Brain microvascular endothelial cell (primary cell): ENCODE measurements around the gene RBMXL3.

Source experiments
- DNase-seq: peaks from one replicate; pipeline ENCODE4 v3.0.0-alpha.2; 2020
- H3K27ac ChIP-seq: fragments of 250-450 bp; sonication (Bioruptor Pico); 2 replicates; pipeline ENCODE4 v1.5.1; 2020; ENCODE audit warnings: mild to moderate bottlenecking, moderate library complexity
- H3K27me3 ChIP-seq: fragments of 250-450 bp; sonication (Bioruptor Pico); replicated peaks from 2 replicates; pipeline ENCODE4 v1.5.1; 2020; ENCODE audit warnings: mild to moderate bottlenecking
- H3K36me3 ChIP-seq: fragments of 250-450 bp; sonication (Bioruptor Pico); replicated peaks from 2 replicates; pipeline ENCODE4 v1.5.1; 2020; ENCODE audit warnings: mild to moderate bottlenecking
- H3K4me3 ChIP-seq: 2 replicates; pipeline ENCODE4 v1.5.1; 2011; ENCODE audit warnings: low read depth, mild to moderate bottlenecking, control low read depth, low read length, moderate library complexity
- in situ Hi-C: cut with HindIII; loops from 2 replicates; pipeline ENCODE4 v1.10.0; 2017; ENCODE audit warnings: low sequenced_read_pairs, low pct_ligation_motif_present
- TF ChIP-seq, protein P1 (sequence below): IDR thresholded peaks from 2 replicates; pipeline ENCODE4 v1.5.1; 2011; ENCODE audit warnings: low read depth, mild to moderate bottlenecking, moderate library complexity, low read length, control low read depth, inconsistent platforms; ENCODE audit errors: missing control alignments

RBMXL3 gene

DNA sequence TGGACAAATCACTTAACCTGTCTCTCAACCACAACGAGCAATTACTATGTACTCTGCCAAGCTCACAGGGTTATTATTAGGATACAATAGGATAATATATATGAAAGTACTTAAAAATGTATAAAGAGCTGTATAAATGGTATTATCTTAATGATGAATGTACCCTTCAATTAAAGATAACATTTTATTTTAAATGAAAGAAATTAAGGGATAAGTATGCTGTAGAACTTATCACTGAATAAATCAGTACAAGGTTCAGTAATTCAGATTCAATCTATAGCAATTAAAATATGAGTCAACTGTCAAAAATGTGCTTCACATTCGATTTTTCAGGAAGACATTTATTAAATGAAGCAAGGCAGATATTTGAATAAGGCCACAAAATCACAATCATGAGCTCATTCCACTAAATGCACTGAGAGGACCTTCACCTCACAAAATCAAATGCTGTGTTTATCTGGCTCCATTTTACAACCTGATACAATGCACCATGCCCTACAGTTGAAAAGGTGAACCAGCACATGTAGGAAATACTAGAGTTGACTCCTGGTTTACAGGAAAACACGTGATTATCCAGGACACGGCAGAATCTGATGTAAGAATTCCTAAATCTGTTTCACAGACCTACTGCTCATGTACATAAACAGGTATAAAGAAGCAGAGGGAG lies 40.3 kb downstream of the RBMXL3 start:
- TF ChIP-seq, protein P1, sequence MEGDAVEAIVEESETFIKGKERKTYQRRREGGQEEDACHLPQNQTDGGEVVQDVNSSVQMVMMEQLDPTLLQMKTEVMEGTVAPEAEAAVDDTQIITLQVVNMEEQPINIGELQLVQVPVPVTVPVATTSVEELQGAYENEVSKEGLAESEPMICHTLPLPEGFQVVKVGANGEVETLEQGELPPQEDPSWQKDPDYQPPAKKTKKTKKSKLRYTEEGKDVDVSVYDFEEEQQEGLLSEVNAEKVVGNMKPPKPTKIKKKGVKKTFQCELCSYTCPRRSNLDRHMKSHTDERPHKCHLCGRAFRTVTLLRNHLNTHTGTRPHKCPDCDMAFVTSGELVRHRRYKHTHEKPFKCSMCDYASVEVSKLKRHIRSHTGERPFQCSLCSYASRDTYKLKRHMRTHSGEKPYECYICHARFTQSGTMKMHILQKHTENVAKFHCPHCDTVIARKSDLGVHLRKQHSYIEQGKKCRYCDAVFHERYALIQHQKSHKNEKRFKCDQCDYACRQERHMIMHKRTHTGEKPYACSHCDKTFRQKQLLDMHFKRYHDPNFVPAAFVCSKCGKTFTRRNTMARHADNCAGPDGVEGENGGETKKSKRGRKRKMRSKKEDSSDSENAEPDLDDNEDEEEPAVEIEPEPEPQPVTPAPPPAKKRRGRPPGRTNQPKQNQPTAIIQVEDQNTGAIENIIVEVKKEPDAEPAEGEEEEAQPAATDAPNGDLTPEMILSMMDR = no peak
- Histone ChIP-seq H3K4me3 (no peak overlapping the region), H3K27ac (no peak overlapping the region), H3K27me3 (peaks cover 2% of the 10 kb centered on the region), H3K36me3 (no peaks in the 10 kb centered on the region)
- in situ Hi-C loops = no loop called here
- DNase-seq = no peak

DNA sequence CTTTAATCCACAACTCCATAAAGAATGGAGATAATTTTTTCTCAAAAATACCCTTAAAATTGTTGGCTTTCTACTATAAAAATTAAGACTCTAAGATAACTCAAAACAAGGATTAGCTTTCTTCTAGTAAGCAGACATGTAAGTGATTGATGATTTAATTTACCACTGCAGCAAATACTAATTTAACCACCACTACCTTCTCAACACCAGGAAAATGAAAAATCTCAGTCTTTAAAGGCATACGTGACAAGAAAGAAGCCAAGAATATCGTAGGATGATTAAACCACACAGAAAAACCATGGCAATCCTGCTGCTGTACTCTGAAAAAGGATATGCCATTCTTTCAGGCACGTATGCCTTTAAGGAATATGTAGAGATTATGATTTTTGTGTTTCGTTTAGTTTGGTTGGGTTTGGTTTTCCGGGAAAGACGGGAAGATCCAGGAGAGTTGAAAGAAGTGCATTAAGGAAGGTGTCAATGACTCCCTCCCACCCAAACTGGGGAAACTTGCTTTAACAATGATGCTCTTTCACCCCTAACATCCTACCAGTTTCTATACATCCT lies 43.8 kb downstream of the RBMXL3 start:
- in situ Hi-C loops = no loop called here
- peak overlapping the region; percentile 70 for H3K4me3 ChIP-seq
- H3K27me3 ChIP-seq = peaks cover 2% of the 10 kb centered on the region
- TF ChIP-seq, protein P1 = no peak
- H3K36me3 ChIP-seq = no peaks in the 10 kb centered on the region
- no peak overlapping the region for H3K27ac ChIP-seq
- no peak for DNase-seq

DNA sequence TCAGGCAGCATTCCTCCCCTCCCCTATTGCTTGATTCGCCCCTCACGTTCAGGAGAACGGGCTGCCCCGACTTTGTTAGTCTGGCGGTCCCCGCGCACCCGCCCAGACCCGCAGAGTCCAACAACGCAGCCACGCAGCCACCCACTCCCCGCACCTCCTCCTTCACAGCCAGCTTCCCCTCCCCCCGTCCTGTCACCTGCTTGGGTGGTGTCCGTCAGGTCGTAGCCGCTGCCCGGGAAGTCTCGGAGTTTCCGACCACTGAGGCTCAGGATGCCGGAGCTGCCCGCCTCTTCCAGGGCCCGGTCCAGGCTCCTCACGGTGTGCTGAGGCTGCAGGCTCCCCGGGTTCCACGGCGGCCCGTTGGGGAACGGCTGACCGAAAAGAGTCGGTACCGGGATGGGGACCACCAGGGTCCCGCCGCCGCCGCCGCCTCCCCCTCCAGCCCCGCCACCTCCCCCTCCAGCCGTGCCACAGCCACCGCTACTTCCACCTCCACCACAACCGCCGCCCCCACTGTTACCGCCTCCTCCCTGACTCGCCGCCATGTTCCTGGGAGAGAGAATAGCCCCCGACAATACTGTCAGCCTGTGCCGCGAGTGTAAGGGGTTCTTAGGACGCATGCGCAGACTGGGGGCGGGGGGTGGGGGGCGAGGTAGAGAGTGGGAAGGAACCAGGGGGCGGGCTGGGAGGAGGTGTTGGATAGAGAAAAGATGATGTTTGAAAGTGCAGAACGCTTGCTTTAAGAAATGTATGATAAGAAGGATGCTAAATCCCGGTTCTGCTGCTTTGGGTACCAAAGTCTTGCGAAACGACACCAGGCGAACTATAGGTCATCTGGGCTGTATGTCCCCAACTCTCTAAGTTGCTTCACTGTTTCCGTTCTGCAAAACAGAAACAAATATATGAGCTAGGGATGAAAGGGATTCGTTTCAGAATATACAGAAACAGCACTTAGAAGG lies 44.6 kb downstream of the RBMXL3 start, which contains the start of gene LRCH2:
TSS of gene LRCH2 (minus strand) at position 600 of the 959 bp plus-strand sequence. CDS start at position 545, 55 bp downstream.
- TF ChIP-seq, protein P1 = no peak
- no peak for DNase-seq

DNA sequence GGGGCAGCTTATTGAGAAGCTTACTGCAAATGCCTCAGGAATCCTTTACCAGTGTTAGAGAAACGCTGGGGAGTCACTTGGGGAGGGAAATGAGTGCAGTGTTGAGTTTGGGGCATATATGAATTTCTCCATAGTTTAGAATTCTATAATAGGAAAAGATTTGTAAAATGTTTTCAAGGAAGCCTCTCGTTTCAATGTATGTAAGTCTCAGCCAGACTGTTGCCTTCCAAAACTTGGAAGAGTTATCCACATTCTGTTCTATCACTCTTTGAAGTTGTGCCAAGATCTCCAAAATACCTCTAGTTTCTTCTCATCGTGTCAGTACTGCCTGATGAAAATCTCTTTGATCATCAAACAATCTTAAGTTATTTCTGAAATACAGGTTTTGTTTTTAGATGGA lies 45.3 kb downstream of the RBMXL3 start:
- H3K27me3 ChIP-seq = peaks cover 2% of the 10 kb centered on the region
- DNase-seq = no peak
- no peaks in the 10 kb centered on the region for H3K36me3 ChIP-seq
- in situ Hi-C loops = no loop called here
- H3K27ac ChIP-seq = no peak overlapping the region
- H3K4me3 ChIP-seq = peak overlapping the region; percentile 70
- TF ChIP-seq, protein P1 = no peak

More for the DNA sequence above, 44.6 kb downstream of the RBMXL3 start, which contains the start of gene LRCH2:
- in situ Hi-C loops = no loop called here
- H3K4me3 ChIP-seq = peak within 1 kb of the TSS; percentile 70
- H3K36me3 ChIP-seq = no peaks in the 10 kb centered on the region
- peaks cover 2% of the 10 kb centered on the region for H3K27me3 ChIP-seq
- H3K27ac ChIP-seq = no peak within 1 kb of the TSS

DNA sequence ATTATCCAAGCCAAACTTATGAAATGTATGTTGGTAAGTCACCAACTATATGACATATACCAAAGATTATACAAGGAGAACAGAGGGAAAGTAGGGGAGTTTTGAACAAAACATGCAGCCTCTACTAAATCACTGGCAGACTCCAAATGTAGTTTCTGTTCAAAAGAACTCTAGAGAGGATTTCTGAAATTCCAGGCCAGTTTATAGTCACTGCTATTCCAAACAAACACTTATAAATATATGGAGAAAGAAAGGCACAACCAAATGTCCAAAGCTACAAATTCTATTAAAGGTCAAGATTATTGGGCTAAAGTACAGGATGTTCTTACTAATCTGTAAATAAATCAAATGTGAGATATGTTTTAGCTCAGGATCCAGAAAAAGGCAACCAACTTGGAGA lies 47.4 kb downstream of the RBMXL3 start:
- no peak overlapping the region for H3K27ac ChIP-seq
- in situ Hi-C loops = no loop called here
- TF ChIP-seq, protein P1 = no peak

More for the DNA sequence above, 47.4 kb downstream of the RBMXL3 start:
- DNase-seq = no peak
- Histone ChIP-seq H3K36me3 (no peaks in the 10 kb centered on the region), H3K4me3 (no peak overlapping the region), H3K27me3 (peaks cover 2% of the 10 kb centered on the region)
